NOMO-1 treated with DMSO at 0.1 percent for 48 hours (cell line): Measurements from ENCODE around the gene GTPBP1.
A peak's percentile ranks its signal among the peaks of the same experiment; 100 is the strongest.

Experiments used
- DNase-seq: peaks from one replicate; lab custom pipeline; 2025; ENCODE audit not compliant: unreplicated experiment; lab: John Stamatoyannopoulos, UW

Gene GTPBP1

DNA sequence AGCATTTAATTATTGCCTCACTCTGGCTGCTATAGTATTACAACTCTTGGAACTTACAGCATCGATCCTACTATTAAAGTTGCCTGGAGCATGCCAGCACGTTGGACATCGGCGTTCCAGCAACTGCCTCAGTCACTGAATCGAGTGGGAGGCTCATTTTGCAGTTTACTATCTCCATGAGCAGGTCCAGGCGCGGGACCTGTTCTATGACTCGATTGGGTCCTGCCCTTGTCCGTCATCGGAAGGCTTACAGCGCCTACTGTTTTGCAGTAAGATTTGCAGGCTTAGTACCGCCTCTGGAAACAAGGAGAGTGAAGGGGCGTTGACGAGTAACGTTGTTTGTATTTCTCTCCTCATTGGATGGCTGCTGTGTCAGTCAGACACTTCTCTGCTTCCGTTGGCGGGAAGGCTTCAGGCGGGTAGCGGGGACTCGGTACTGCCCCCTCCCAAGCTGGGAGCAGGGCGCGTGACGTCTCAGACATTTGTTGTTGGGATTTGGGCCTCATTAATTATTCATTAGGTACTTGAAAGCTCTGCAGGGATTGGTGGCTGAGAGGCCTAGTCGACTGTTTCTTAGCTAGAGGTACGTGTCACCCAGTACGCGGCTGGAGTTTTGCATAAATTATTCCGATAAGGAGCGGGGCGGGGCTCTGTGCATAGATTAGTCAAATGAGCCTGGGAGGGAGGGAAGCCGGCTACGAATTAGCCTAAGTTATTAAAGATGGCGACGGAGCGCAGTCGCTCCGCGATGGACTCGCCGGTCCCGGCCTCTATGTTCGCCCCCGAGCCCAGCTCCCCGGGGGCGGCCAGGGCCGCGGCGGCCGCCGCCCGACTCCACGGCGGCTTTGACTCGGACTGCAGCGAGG lies at the start of gene GTPBP1:
Gene GTPBP1, plus strand, starts transcription at position 710 of the 866 bp plus-strand sequence. Its CDS starts 12 bp downstream, at position 722.
- peak; percentile 100 for DNase-seq

DNA sequence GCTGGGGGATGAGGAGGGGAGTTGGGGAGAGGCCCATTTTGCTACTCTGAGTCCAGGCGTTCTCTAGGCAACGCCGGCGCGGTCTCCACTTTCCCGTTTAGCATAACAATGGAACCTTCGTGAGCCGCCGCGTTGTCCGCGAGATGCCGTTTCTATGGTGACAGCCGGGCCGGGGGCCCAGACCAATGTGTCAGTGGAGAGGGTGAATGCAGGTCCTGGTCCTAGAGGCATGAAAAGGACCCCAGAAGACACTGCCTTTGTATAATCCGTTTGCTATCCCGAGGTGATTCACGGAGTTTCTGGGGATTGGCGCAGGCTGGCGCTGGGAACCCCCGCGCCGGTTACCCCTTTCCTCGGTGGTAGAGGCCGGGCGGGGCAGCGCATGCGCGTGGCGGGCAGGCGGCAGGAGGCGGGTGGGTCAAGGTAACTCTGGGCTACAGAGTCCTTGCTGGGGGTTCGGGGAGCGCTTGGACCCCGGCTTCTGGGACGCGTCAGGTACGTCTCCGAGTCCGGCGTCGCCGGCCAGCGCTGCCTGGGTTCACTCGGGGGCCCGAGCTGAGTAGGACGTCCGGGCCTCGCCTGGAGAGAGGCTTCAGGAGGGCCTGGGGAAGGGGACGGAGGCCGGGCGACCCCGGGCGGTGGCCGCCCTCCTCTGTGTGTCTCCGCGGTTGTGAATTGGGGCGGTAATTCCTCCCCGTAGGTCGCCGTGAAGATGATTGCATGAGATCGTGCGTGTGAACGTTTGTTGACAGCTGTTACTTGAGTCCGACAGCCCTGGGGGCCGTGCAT lies 49.3 kb upstream of the GTPBP1 start, which contains the start of the genes CBY1 and FAM227A:
Gene CBY1, plus strand, starts transcription at position 383 of the 789 bp plus-strand sequence. CDS start 11,417 bp downstream, outside the sequence.
Gene FAM227A, minus strand, starts transcription at position 137 of the 789 bp plus-strand sequence. CDS start 6,224 bp downstream, outside the sequence.
- DNase-seq: peak; percentile 83

DNA sequence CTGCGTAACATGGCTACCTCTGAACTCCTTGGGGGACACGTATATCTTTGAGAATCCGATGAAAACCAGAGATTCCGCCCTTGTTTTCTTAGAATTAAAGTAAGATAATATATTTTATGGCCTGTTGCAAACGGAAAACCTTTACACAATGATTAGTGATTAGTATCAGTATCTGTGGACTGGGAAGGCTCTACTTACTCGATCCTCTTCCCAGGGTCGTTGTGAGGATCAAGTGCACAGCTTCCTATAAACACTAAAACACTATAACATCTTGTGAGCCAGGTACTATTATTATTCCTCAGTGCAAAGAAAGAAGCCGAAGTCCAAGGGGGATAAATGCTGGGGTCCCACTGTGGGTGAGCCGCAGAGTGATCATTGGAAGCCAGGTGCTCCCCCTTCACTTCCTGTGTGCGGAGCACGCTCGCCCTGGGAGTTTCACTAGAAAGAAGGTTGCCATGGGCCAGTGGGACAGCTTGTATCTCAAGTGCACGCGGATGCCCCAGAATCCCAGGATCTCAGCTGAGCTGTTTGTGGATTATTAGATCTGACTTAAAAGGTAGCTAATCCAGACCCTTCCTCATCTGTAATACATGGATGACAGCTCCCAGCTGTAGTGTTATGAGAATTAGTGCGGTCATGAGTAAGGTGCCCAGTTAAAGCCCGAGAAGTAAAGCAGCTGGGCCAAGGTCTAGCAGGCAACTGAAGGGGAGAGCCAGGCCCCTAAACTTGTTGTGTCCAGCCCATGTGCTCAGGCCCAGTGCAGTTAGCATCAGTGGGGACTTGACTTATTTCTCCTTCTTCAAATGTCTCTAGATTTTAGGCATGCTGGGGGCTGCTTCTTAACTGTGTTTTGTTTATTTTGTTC lies 48.5 kb upstream of the GTPBP1 start:
- peak; percentile 35 for DNase-seq

DNA sequence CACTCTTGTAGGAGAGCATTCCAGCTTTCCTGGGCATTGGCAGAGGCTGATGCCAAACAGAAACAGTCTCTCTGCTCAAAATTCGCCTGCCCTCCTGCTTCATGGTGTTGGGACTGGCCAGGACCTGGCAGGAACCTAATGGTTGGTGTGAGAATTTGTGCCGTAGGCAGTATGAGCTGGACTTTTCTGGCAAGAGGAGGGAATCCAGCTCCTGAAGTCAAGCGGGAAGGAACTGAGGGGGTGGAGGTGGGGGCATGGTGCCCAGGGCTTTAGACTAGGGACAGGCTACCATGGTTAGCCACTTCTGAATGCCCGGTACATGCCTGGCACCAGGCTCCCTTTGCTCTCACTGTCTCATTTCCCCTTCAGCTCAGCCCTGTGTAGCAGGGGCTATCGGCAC lies 30.9 kb upstream of the GTPBP1 start:
- DNase-seq: no peak

DNA sequence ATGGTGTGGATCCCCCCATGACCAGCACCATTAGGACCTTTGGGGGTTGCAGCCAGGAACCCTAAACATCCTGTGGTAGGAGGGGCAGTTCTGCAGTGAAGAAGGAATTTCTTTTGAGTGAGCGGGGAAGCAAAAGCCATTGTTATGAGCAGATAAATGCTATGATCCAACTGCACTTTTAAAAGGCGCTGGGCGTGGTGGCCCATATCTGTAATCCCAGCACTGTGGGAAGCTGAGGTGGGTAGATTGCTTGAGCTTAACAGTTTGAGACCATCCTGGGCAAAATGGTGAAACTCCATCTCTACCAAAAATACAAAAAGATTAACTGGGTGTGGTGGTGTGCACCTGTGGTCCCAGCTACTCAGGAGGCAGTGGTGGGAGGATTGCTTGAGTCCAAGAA lies 29.9 kb upstream of the GTPBP1 start:
- DNase-seq: no peak

DNA sequence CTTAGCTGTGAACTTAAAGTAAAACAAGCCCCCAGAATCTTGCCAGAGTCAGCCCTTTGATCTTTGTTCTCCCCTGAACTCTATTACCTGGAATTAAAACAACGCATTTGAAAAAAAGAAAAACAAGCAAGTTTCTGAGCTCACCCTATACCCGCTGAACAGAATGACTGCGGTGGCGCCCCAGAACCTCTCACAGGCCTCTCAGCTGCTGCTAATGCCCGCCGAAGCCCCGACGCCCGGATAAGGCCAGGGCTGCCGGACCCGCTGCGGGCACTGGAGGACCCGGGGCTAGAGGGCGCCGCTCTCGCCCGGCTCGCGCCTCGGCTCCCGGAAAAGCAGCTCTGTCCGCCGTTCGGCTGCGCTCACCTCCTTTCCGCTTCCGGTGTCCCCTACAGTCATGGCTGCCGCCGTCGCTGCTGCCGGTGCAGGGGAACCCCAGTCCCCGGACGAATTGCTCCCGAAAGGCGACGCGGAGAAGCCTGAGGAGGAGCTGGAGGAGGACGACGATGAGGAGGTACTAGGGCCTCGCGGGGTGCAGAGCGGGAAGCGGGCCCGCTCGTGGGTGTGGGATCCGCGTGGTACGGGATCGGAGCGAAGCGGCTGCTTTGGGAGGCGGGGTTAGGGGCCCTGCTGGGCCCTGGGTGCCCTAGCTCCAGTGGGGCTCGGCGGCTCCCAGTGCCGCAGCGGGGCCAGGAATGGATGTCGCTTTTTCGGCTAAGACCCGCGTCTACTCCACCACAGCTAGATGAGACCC lies 24.0 kb upstream of the GTPBP1 start, which contains the start of gene TOMM22:
Gene TOMM22, plus strand, starts transcription at position 376 of the 754 bp plus-strand sequence. Its CDS starts 22 bp downstream, at position 398.
- peak; percentile 89 for DNase-seq

DNA sequence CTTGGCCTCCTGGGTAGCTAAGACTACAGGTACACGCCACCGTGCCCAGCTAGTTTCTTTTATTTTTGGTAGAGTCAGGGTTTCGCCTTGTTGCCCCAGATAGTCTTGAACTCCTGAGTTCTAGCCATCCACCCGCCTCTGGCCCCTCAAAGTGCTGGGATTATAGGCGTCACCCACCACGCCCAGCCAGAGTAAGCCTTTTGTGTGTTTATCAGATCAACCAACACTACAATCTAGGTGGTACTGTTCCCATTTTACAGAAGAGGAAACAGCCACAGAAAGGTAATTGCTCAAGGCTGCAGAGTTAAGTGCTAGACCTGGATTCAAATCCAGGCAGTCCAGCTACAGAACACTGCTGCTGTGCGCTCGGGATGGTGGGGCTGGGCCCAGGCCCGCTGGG lies 20.8 kb upstream of the GTPBP1 start:
- no peak for DNase-seq

DNA sequence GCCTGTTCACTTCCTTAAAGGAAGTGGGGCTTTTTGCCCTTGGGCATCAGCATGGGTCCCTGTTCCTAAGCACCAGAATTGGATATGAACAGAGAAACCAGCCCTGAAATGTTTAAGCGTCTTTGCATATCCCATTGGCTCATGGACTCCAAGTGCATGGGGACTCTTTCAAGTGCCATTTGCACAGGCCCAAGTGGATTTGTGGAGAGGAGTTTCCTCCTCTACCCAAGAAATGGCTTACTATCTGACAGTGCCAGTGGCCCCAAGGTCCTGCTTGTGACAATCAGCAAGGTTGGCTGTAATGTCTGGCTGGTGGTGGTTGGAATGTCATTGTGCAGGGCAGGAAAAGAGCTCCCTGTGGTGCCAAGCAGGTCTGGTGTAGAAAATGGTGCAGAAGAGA lies 20.0 kb upstream of the GTPBP1 start:
- no peak for DNase-seq

DNA sequence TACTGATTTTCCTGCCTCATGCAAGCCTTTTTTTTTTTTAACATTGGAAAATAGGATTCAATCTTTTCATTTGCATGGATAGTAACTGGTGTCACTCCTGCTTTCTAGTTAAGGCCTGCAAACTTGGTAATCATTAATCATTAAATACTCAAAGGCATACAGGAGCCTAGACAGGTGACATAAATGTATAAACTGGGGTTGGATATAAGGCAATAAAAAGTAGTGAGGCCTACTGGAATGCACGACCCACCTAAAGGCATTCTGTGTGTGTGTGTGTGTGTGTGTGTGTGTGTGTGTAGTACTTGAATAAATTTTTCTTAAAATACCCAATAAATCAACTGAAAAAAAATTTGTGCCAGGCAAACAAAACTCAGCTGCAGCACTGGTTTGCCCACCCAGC lies 16.1 kb upstream of the GTPBP1 start:
- DNase-seq: no peak

DNA sequence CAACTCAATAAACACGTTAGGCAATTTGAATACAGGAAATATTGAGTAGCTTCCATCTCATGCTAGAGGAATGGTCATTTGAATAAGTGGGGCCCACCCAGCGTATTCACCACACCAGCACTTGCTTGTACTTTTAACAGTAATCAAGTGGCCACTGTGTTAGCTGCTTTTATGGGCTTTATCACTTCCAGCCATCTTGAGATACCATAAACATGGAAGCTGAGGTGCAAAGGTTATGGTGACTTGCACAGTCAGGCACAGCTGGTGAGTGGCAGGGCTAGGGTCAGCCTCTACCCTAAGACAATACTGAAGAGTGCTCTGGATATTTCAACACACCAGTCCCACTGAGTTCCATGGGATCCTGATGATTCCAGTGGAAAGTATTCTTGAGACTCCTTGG lies 11.7 kb upstream of the GTPBP1 start:
- DNase-seq: no peak

DNA sequence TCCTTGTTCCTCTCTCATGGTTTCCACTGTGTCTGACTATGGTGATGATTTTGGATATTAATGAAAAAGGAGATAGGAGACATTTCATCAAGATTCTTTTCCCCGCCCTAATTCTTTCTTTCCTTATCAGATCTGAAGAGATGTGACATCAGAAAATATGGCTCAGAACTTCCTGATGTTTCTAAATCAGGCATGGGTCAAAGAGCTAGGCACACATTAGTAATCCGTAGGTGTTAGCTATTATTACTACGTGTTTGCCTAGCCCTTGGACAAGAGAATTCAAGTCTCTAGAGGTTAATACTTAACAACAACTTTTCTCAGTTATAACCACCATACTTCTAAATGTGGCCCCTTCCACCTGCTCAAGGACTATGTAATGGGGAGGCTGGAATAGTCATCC lies 10.8 kb upstream of the GTPBP1 start:
- DNase-seq: no peak

DNA sequence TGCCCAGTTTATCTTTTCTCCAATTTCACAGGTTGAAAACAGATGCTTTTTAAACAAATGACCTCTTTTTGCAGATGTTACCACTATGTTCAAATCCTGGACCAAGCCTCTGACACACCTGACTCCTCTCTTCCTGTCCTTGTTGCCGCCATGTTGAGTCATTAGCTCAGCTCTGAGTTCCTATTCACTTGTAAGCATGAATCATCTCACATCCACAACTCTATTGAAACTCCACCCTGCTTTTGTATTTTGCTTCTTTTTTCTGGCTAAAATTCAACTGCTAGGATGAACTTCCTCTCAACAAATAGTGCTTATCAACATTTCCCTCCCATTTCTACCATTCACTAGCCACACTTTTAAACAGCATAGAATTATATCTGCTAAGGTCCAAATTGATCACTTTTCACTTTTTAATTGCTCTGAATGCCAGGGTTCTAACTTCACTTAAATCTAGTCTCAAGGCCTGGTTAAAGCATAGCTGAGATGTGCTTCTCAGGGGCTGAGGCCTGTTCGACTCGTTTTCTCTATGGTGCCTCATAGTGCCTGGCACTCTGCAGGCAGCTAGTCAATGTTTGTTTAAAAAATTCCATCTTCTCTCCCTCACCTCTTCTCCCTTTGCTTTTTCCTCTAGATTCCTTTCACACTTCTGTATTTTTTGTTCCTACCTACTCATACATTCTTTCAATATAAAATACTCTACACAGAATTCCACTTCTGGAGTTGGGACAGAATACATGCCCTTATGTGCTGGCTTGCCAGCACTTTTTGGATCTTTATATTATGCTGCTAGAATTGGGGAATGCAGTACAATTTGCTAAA lies 8.9 kb upstream of the GTPBP1 start:
- peak; percentile 40 for DNase-seq

DNA sequence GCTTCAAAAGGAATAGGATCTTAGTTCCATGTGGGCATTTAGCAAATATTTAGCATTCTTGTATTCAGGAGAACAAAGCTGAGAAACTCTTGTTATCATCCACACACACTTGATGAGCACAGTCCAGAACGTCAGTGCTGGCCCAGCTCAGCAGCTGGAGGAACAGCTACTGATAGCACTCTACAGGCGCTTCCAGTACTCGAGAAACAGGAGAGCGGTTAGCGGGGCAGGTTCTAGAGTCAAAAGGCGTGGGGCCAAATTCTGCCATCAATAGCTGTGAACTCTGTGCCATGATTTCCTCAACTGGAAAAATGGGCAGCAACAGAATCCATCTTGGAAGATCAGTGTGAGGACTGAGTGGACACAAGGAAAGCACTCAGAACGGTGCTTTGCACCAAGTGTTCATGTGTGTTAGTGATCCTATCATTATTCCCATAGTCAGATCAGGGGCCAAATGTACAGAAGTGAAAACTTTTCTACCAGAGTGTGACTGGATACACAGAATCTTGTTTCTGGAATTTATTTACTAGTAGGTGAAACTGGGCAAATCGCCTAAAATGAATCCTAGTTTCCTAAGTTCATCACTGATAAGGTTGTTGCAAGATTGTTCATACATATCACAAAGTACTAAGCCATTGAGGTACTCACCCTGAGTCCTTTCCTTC lies 8.2 kb upstream of the GTPBP1 start:
- DNase-seq: no peak

DNA sequence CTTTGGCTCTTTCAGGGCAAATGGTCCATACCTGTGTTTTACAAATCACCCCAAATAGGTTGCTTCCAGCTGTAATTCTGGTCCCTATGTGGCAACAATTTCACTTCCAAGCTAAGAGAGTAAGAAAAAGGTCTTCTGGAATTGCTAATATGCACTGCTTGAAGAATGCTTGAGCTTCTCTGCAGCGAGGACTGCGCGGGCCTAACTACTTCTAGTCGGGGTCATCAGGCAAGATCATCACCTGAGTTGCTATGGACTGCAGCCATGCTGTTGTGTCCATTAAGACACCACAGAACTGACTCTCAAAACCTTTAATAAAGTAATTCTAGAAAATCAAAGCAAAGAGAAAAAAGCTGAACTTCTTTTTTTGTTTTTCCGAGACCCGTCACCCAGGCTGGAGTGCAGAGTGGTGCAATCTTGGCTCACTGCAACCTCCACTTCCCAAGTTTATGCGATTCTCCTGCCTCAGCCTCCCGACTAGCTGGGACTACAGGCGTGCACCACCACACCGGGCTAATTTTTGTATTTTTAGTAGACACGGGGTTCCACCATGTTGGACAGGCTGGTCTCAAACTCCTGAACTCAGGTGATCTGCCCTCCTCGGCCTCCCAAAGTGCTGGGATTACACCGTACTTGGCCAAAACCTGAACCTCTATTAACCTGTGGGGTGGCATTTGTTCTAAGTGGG lies 7.2 kb upstream of the GTPBP1 start:
- no peak for DNase-seq

DNA sequence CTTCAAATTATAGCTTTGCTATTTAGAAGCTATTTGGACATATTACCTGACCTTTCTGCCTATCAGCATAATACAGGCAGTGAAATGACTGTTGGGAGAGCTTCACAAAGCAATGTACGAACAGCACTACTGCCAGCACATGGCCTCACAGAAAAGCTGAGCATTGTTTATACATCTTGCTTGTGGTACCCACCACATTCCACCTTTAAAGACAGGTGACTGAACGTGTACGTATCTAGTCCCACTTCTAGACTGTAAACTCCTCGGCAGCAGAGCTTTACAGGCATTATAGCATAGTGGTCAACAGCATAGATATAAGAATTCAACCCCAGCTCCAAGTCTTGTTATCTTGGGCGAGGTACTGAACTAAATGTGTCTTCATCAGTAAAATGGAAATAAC lies 6.6 kb upstream of the GTPBP1 start:
- DNase-seq: no peak

DNA sequence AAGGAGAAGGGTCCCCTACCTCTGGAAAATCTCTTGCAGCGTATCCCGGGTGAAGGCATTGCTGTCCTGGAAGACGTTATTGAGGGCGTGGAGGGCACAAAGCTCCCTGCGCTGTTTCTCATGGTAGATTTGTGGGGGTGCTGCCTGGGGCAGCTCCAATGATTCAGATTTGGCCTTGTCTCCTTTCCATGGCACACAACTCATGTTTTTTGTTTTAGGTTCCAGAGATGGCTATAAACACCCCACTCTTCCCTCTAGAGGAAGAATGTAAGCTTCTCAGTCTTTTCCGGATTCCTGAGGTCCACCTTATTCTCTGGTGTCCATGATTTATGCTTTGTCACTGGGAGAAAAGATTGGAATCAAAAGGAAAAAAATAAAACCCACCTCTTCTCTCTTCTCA lies 6.0 kb upstream of the GTPBP1 start:
- no peak for DNase-seq

DNA sequence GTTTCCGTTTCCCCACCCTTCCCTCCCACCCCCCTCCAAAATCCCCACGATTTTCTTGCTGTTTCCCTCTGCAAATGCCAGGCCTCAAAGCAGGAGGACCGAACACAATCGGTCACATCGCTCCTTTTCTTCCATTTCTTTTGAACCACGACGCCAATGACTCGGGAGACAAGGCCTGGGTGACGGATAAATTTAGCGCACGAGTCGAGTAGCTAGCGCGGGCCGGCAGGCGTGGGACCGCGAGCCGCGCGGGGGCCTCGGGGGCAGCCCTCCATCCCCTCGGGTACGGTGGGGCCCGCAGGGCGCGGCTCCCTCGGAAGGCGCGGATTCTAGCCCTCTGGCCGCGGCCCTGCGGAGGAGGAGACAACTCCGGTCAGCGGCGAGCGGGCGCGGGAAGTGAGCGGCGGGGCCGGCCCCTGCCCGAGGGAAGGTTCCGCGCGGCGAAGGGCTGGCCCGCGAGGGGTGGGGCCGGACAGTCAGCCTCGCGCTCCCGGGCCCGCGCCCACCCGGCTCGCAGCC lies 5.4 kb upstream of the GTPBP1 start:
- peak; percentile 58 for DNase-seq
